GM12878 (cell line): ENCODE results near the gene SORBS1. TPM values are rescaled to one million over a fixed set of nuclear protein-coding genes. Genes with fewer than 3 reads are reported as not detected.
A peak's percentile ranks its signal among the peaks of the same experiment; 100 is the strongest.

Source experiments
- BHLHE40 ChIP-seq, 2 experiments: fragments of 450-650 bp in 1 of 2; IDR thresholded peaks; 2 replicates each; pipeline ENCODE4 v1.6.1; 2011 to 2017; ENCODE audit warnings: low read depth in 2 of 2, borderline replicate concordance in 1 of 2, improper control_type of control experiment in 1 of 2, low read length in 1 of 2, mild to moderate bottlenecking in 1 of 2
- CEBPB ChIP-seq, 2 experiments: fragments of 150-350 bp in 1 of 2; IDR thresholded peaks; 2 replicates each; pipeline ENCODE4 v1.6.1; 2012 to 2014; ENCODE audit warnings: low read depth in 2 of 2, low read length in 2 of 2, borderline replicate concordance in 1 of 2, inconsistent platforms in 1 of 2
- CEBPZ ChIP-seq: fragments of 150-350 bp; IDR thresholded peaks from 2 replicates; pipeline ENCODE4 v1.6.1; 2016; ENCODE audit warnings: low read depth, low read length
- E4F1 ChIP-seq: fragments of 450-650 bp; IDR thresholded peaks from 2 replicates; pipeline ENCODE4 v1.6.1; 2018; ENCODE audit warnings: borderline replicate concordance, mild to moderate bottlenecking; ENCODE audit not compliant: partially characterized antibody
- ETV6 ChIP-seq, 2 experiments: fragments of 450-650 bp in 1 of 2; IDR thresholded peaks in 1 of 2; conservative IDR thresholded peaks in 1 of 2; 2 replicates each; pipeline ENCODE4 v1.6.1; 2014; ENCODE audit warnings: antibody characterized with exemption in 1 of 2, borderline replicate concordance in 1 of 2, low read depth in 1 of 2, mild to moderate bottlenecking in 1 of 2, moderate library complexity in 1 of 2
- FOXM1 ChIP-seq: IDR thresholded peaks from 2 replicates; pipeline ENCODE4 v1.6.1; 2012; ENCODE audit warnings: low read depth, mild to moderate bottlenecking, inconsistent platforms, low read length, moderate library complexity
- KAT2A ChIP-seq: conservative IDR thresholded peaks from 2 replicates; pipeline ENCODE4 v1.6.1; 2011; ENCODE audit warnings: low read depth, low read length; ENCODE audit not compliant: control insufficient read depth
- MEF2A ChIP-seq: IDR thresholded peaks from 2 replicates; pipeline ENCODE4 v1.6.1; 2011; ENCODE audit warnings: low read depth, mild to moderate bottlenecking, low read length, moderate library complexity; ENCODE audit not compliant: insufficient read depth
- MYC ChIP-seq: IDR thresholded peaks from 2 replicates; pipeline ENCODE4 v1.6.1; 2011; ENCODE audit warnings: mild to moderate bottlenecking, low read length, moderate library complexity, inconsistent platforms; ENCODE audit not compliant: insufficient read depth, insufficient replicate concordance, insufficient read length, severe bottlenecking
- RAD21 ChIP-seq: IDR thresholded peaks from 2 replicates; pipeline ENCODE4 v1.6.1; 2011; ENCODE audit warnings: mild to moderate bottlenecking, low read depth, low read length, moderate library complexity; ENCODE audit not compliant: insufficient read depth
- TAF1 ChIP-seq: IDR thresholded peaks from 2 replicates; pipeline ENCODE4 v1.6.1; 2011; ENCODE audit warnings: mild to moderate bottlenecking, low read depth, low read length, borderline replicate concordance
- USF1 ChIP-seq: IDR thresholded peaks from 2 replicates; pipeline ENCODE4 v1.6.1; 2011; ENCODE audit warnings: borderline replicate concordance, low read depth, mild to moderate bottlenecking, moderate library complexity, mixed read lengths, low read length; ENCODE audit not compliant: insufficient read depth; ENCODE audit errors: extremely low read length
- ZBTB40 ChIP-seq: fragments of 450-650 bp; IDR thresholded peaks from 2 replicates; pipeline ENCODE4 v1.6.1; 2016; ENCODE audit warnings: mild to moderate bottlenecking, moderate library complexity, borderline replicate concordance
- ZNF217 ChIP-seq: fragments of 450-650 bp; IDR thresholded peaks from 2 replicates; pipeline ENCODE4 v1.6.1; 2017; ENCODE audit warnings: antibody characterized with exemption, mild to moderate bottlenecking
- polyA plus RNA-seq, 11 experiments: library from polyadenylated mRNA; depleted of rRNA in 4 of 11; unstranded in 6 of 11; stranded (reverse) in 5 of 11; fragments of >200 nt; fragmentation: Nextera tagmentation in 4 of 11; fragmentation: Illumina TruSeq in 1 of 11; extraction: Ambion mirVana in 4 of 11; extraction: Trizol in 1 of 11; gene quantifications; 1 replicate in 1 of 11; 2 replicates in 10 of 11; pipeline versions ENCODE4 v1.2.1 to v1.2.3, GENCODE V29; 2011 to 2016; ENCODE audit warnings: inconsistent platforms in 2 of 11, missing spikeins in 2 of 11, low read depth in 1 of 11
- total RNA-seq, 4 experiments: library from RNA; depleted of rRNA in 3 of 4; stranded (reverse); fragments of >200 nt in 3 of 4; fragmentation: Illumina TruSeq in 1 of 4; extraction: Trizol in 1 of 4; gene quantifications; 2 replicates each; pipeline versions ENCODE4 v1.2.1 to v1.2.3, GENCODE V29; 2013 to 2021

The SORBS1 gene
- total and polyA plus RNA-seq, 10 of the 15 experiments (the other 5 are each of a cell fraction or from before 2014, with no cell fraction given): 0.13 to 0.75 (median 0.39) TPM

GRCh38 chr10:95411635-95412034 is 149.5 kb downstream of the SORBS1 start (continued):
- TF ChIP-seq E4F1 (no peak), CEBPZ (no peak), ZNF217 (no peak), CEBPB (IDR thresholded peaks at IDR 0.05; ENCODE audit: borderline replicate concordance in 1 of 2, low read depth in 2 of 2, low read length in 2 of 2) (no peak), BHLHE40 (IDR thresholded peaks at IDR 0.05; ENCODE audit: borderline replicate concordance in 1 of 2, low read depth in 2 of 2, low read length in 1 of 2) (peak in 1 of 2 experiments; percentile 26; a peak in 1 of 4 replicates), ETV6 (conservative IDR thresholded peaks at IDR 0.05 in 1 of 2, IDR thresholded peaks at IDR 0.05 in 1 of 2; ENCODE audit: borderline replicate concordance in 1 of 2, low read depth in 1 of 2) (no peak), USF1 (peak; percentile 8), MEF2A (no peak), FOXM1 (no peak), ZBTB40 (no peak), MYC (no peak), RAD21 (no peak), TAF1 (no peak), KAT2A (no peak)
